ENCODE measurements around the gene PIGS. TPM values are rescaled to one million over a fixed set of nuclear protein-coding genes. Genes with fewer than 3 reads are reported as not detected.

Gene PIGS
- total and polyA plus RNA-seq, 2 of the 13 experiments (the other 11 are each of a cell fraction or from before 2014, with no cell fraction given), result 31.7 to 42.6 TPM

GRCh38 chr17:28552176-28552999 lies 18.9 kb downstream of the PIGS start, which contains the start of gene UNC119 (continued):
- TF ChIP-seq, protein P1, sequence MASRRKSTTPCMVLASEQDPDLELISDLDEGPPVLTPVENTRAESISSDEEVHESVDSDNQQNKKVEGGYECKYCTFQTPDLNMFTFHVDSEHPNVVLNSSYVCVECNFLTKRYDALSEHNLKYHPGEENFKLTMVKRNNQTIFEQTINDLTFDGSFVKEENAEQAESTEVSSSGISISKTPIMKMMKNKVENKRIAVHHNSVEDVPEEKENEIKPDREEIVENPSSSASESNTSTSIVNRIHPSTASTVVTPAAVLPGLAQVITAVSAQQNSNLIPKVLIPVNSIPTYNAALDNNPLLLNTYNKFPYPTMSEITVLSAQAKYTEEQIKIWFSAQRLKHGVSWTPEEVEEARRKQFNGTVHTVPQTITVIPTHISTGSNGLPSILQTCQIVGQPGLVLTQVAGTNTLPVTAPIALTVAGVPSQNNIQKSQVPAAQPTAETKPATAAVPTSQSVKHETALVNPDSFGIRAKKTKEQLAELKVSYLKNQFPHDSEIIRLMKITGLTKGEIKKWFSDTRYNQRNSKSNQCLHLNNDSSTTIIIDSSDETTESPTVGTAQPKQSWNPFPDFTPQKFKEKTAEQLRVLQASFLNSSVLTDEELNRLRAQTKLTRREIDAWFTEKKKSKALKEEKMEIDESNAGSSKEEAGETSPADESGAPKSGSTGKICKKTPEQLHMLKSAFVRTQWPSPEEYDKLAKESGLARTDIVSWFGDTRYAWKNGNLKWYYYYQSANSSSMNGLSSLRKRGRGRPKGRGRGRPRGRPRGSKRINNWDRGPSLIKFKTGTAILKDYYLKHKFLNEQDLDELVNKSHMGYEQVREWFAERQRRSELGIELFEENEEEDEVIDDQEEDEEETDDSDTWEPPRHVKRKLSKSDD (CRISPR knock-in tag; IDR thresholded peaks at IDR 0.05; ENCODE audit: low read depth), result no peak
- TF ChIP-seq KMT2B (CRISPR knock-in tag; IDR thresholded peaks at IDR 0.05) (no peak), ARID2 (CRISPR knock-in tag; IDR thresholded peaks at IDR 0.05; ENCODE audit: borderline replicate concordance) (no peak), TERF1 (CRISPR knock-in tag; IDR thresholded peaks at IDR 0.05) (no peak), SMYD3 (CRISPR knock-in tag; IDR thresholded peaks at IDR 0.05) (no peak), SOX13 (IDR thresholded peaks at IDR 0.05) (no peak), SOX13 (CRISPR knock-in tag; conservative IDR thresholded peaks at IDR 0.05 in 1 of 2, IDR thresholded peaks at IDR 0.05 in 1 of 2) (no peak), SNRNP70 (IDR thresholded peaks at IDR 0.05; ENCODE audit: low read depth, low read length) (no peak), THAP9 (CRISPR knock-in tag; IDR thresholded peaks at IDR 0.05; ENCODE audit: borderline replicate concordance) (no peak), MIER3 (CRISPR knock-in tag; IDR thresholded peaks at IDR 0.05; ENCODE audit: borderline replicate concordance) (no peak), CREB1 (IDR thresholded peaks at IDR 0.05) (no peak), CREB1 (CRISPR knock-in tag; IDR thresholded peaks at IDR 0.05) (no peak), KAT2B (IDR thresholded peaks at IDR 0.05; ENCODE audit: borderline replicate concordance, low read depth, low read length) (no peak), ZNF350 (CRISPR knock-in tag; IDR thresholded peaks at IDR 0.05; ENCODE audit: borderline replicate concordance, low read depth) (no peak), ZBTB4 (CRISPR knock-in tag; IDR thresholded peaks at IDR 0.05; ENCODE audit: borderline replicate concordance) (no peak), U2AF2 (IDR thresholded peaks at IDR 0.05; ENCODE audit: low read depth, low read length) (no peak)
- TF ChIP-seq, protein P2, sequence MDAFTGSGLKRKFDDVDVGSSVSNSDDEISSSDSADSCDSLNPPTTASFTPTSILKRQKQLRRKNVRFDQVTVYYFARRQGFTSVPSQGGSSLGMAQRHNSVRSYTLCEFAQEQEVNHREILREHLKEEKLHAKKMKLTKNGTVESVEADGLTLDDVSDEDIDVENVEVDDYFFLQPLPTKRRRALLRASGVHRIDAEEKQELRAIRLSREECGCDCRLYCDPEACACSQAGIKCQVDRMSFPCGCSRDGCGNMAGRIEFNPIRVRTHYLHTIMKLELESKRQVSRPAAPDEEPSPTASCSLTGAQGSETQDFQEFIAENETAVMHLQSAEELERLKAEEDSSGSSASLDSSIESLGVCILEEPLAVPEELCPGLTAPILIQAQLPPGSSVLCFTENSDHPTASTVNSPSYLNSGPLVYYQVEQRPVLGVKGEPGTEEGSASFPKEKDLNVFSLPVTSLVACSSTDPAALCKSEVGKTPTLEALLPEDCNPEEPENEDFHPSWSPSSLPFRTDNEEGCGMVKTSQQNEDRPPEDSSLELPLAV (CRISPR knock-in tag; conservative IDR thresholded peaks at IDR 0.05; ENCODE audit: low read depth), result no peak
